HL-60/S4 treated with retinoic acid at 250 ng/mL for 4 days and 3 days (cell line): ENCODE results near the gene RBM28.
"Not testable (repeated sequence)": the region's sequence is repeated elsewhere in the genome, so short reads cannot be mapped to it uniquely, and the experiment has no call there.

ENCODE experiments used
- in situ Hi-C: fragments of 300-500 bp; cut with MboI; formaldehyde crosslinking; loops from 2 replicates; pipeline ENCODE4 v1.7.0; 2022; ENCODE audit warnings: low sequenced_read_pairs

The RBM28 gene

DNA sequence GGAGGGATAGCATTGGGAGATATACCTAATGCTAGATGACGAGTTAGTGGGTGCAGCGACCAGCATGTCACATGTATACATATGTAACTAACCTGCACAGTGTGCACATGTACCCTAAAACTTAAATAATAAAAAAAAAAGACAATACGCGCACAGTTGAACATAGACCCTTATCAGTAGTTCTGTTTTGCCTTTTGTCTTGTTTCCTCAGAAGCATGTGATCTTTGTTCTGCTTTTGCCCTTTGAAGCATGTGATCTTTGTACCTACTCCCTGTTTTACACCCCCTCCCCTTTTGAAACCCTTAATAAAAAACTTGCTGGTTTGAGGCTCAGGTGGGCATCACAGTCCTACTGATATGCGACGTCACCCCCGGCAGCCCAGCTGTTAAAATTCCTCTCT is 45.7 kb downstream of the RBM28 start:
- in situ Hi-C loops: not testable (repeated sequence)

- in situ Hi-C loops: no loop called here
These were observed 56.2 kb downstream of the RBM28 start for GRCh38 chr7:128287556-128287955.

- in situ Hi-C loops: no loop called here
These were observed 59.6 kb downstream of the RBM28 start for GRCh38 chr7:128284102-128284501.

GRCh38 chr7:128281605-128282380 is 61.9 kb downstream of the RBM28 start:
- in situ Hi-C loops: no loop called here

DNA sequence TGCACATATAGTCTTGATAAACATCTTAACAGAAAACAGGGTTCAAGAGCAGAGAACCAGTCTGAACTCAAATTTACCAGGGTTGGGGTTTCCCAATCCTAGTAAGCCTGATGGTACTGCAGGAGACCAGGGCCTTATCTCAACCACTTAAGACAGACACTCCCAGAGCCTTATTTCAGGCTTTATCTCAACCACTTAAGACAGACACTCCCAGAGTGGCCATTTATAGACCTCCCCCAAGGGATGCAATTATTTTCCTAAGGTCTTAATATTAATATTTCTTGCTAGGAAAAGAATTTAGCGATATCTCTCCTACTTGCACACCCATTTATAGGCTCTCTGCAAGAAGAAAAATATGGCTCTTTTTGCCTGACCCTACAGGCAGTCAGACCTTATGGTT is 63.3 kb downstream of the RBM28 start:
- in situ Hi-C loops: not testable (repeated sequence)

DNA sequence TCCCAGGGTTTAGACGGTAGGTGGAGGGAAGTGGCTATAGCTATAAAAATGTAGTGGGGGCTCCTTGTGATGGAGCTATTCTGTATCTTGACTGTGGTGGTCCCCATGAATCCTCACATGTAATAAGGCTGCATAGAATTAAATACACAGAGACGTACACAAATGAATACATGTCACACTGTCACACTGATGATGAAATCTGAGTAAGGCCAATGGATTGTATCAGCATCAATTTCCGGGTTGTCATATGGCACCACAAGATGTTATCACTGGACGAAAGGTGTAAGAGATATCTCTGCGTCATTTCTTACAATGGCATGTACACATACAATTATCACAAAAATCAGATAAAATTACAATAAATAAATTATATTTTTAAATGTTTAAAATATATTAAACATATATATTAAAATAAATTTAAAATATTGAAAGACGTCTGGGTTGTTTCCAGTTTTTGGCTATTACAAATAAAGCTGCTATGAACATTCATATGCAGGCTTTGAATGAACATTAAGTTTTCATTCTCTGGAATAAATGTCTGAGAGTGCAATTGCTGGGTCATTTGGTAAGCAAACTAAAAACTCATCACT is 64.5 kb downstream of the RBM28 start:
- in situ Hi-C loops: no loop called here

DNA sequence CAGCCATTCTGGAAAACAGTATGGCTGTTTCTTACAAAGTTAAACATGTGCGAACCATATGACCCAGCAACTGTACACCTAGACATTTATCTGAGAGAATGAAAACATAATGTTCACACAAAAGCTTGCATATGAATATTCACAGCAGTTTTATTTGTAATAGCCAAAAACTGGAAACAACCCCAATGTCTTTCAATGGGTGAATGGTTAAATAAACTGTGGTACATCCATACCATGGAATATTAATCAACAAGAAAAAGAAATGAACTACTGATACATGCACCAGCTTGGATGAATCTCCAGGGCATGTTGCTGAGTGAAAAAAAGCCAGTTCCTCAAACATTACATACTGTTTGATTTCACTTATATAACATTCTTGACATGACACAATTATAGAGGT is 65.3 kb downstream of the RBM28 start:
- in situ Hi-C loops: no loop called here

DNA sequence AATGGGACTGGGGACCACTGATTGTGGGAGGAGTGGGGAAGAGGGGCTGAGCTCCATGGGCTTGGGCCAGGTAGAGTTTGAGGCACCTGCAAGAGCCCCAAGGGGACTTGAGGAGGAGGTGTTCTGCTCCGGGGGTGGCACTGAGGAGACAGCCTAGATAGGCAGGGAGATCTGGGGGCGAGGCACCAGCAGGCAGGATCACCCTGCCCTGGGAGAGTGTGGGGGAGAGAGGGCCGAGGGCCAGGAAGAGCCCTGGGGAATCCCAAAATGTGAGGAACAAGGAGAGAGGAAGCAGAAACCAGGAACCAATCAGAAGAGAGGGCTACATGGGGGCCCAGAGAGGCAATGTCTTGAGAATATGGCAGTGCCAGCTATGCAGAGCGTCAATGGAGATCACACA is 68.0 kb downstream of the RBM28 start:
- in situ Hi-C loops: no loop called here

GRCh38 chr7:128274884-128275603 is 68.7 kb downstream of the RBM28 start:
- in situ Hi-C loops: no loop called here

DNA sequence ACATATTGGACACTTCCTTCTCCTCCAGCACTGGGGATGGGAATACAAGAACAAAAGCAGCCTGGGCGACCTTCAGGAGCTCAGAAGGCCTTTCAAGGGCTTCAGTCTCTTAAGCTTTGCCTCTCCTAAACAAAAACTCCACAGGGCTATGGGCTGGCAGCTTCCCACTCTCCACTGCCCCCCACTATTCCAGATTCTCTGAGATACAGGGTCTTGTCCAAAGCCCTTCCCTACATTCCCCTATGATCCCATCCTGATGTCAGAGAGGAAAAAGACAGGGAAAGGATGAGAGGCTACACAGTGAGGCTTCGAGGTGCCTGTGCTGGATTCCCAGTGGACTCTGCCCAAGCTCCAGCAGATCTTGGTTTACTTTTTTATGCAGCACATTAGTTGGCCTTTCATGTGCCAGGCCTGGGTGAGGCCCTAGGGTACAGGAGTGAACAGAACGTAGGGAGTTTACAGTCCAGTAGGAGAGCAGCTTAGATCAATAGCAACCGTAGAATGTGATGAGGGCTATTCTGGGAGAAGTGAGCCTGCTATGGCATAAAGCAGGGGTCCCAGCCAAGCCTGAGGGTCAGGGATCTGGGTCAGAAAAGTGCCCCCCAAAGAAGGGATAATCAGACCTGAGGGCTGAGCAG is 69.3 kb downstream of the RBM28 start:
- in situ Hi-C loops: no loop called here

DNA sequence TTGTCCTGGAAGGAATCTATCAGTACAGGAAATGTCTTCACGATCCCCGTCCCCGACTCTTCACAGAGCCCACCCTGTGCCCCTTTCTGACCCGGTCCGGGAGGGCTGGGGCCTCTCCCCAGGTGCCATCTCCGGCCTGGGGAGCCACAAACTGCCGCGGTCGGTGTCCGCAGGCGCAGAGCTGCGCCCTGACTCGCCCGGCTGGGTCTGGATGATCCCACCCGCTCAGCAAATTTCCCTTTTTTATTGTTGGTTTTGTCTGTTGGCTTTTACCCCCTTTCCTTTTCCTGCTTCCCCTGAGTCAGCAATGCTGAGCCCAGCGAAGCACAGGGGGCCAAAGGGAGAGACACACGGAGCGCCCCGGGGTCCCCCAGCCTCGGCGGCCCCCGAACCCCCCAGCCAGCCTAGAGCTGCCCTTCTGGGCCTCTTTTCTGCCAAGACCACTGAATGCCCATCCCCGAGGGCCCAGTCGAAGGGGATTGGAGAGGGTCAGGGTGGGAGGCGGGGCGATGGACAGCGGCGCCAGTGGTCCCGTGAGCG is 71.7 kb downstream of the RBM28 start:
- in situ Hi-C loops: no loop called here

DNA sequence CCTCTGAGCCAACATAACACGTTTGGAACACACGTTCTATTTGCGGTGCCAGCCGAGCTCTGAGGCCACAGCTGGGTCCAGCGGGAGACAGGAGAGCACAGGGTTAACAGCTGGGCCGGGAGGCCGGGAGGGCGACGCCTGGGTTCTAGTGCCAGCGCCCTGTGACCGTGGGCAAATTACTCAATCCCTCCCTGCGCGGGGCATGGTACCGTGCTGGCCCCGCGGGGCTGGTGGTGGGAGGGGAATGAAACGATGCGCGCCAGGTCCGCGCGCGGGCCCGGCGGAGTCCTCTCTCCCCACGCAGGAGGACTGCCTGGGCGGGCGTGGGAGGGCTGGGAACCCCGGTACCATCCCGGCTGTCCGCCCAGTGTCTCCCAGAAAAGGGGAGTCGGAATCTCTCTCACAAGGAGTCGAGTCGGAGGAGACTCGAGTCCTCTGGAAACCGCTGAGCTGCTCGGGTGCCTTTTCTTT is 72.2 kb downstream of the RBM28 start:
- in situ Hi-C loops: no loop called here

GRCh38 chr7:128270826-128271272 is 72.9 kb downstream of the RBM28 start:
- in situ Hi-C loops: no loop called here

GRCh38 chr7:128268233-128268632 is 75.5 kb downstream of the RBM28 start:
- in situ Hi-C loops: no loop called here

DNA sequence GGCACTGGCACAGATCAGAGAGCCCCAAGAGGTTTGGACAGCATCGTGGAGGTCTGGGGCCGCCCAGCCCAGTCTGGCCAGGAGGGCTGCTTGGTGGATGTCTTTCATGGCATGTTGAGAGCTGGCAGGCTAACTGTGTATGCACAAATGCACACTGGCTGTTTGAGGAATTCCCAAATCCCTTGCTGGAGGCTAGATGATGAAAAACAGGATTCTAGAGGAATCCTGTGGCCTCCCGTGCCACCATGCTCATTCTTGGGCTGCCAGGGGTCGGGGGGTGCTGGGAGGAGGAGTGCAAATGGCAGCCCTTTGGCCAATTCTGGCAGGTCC is 76.1 kb downstream of the RBM28 start:
- in situ Hi-C loops: no loop called here

GRCh38 chr7:128266883-128267594 is 76.7 kb downstream of the RBM28 start:
- in situ Hi-C loops: no loop called here

- in situ Hi-C loops: no loop called here
These were observed 77.2 kb downstream of the RBM28 start for GRCh38 chr7:128266529-128266882.

DNA sequence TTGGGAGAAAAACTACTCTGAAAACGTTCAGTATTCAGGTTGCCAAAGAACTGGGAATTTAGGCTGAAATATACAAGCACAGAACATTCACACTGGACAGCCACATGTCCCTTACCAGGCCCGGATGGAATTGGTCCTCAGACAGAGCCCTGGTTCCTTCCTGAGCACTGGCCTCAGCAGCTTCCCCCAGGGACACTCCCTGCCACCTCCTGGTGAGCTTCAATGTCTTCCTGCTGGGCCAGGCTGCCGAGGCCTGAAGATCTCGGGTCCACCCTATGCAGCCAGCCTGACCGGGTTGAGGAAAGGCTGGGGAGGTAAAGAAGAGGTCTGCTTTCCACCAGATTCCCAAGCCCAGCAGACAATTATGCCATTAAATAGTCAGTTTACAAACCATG is 77.8 kb downstream of the RBM28 start:
- in situ Hi-C loops: no loop called here

DNA sequence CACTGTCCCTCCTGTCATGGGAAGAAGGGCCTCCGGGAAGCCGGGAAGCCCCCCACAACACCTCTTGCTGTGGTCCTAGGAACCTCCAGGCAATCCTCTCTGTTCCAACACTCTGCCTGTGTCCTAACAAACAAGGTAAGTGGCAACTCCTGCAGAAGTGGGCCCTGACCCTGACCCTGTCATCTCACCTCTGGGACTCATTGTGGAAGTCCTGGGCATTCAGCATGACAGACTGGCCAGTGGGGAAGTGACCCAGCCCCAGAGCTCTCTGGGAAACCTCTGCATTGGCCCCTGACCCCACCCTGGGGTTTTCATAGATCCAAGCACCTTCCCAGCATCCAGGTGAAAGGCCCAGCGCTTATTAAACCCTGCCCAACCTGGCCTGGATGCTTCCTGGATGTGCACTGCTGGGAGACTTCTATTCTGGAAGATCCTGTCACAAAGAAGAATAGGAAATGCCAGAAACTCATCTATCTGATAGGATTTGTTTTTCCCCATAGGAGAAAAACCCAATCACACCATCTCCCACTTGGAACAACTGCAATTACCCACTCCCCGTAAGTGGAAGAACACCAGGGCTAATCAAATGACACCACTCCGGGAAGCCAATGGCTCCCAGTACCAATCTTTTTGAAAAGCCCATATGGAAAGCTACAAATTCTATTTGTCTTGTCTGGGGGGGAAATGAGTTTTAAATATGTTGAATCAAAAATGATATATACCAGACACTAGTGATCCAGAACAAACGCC is 78.4 kb downstream of the RBM28 start:
- in situ Hi-C loops: no loop called here

DNA sequence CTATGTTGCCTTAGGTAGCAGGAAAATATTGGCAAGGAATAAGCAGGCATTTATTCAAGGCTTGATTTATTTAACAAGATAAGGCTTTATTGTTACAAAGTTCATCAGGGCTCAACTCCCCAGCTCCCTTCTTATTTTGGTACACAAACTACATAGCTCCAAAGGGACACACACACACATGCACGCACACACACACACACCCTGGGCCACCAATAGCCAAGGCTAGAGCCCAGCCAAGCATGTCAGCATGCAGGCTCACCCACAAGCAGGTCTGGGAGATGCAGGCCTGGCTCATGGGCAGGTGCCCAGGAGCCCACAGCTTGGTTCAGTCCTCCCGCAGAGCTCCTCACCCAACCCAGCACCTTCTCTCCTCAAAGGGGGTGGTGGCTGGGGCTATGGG is 79.2 kb downstream of the RBM28 start:
- in situ Hi-C loops: no loop called here
